Heart right ventricle (tissue), 16 donors: ENCODE data around the gene GK. TPM values are rescaled to one million over a fixed set of nuclear protein-coding genes. Genes with fewer than 3 reads are reported as not detected.
"Not testable (repeated sequence)": the region's sequence is repeated elsewhere in the genome, so short reads cannot be mapped to it uniquely, and the experiment has no call there.

Source experiments
- ATAC-seq, 8 donors: fragments of 200-7000 bp; cut with Tn5 transposase; one replicate each; pipeline ENCODE4 v1.9.1; 2020; ENCODE audit warnings: mild to moderate bottlenecking in 8 of 8, moderate library complexity in 8 of 8, moderate number of reproducible peaks in 1 of 8
- DNase-seq, 2 donors: peaks; one replicate each; pipeline ENCODE4 v3.0.0-alpha.2; 2020
- H3K27ac ChIP-seq, 10 donors: fragments of 200-600 bp; sonication (generic) in 2 of 10; one replicate each; pipeline versions ENCODE4 v1.5.0 to v1.8.0; 2020 to 2022; ENCODE audit warnings: mild to moderate bottlenecking in 3 of 10
- H3K27me3 ChIP-seq, 7 donors: fragments of 200-600 bp; one replicate each; pipeline ENCODE4 v1.8.0; 2021 to 2022; ENCODE audit warnings: mild to moderate bottlenecking in 2 of 7
- H3K36me3 ChIP-seq, 9 donors: fragments of 200-600 bp; sonication (generic) in 1 of 9; one replicate each; pipeline versions ENCODE4 v1.5.0 to v1.8.0; 2020 to 2022; ENCODE audit warnings: mild to moderate bottlenecking in 2 of 9
- H3K4me1 ChIP-seq, 9 donors: fragments of 200-600 bp; sonication (generic) in 1 of 9; one replicate each; pipeline versions ENCODE4 v1.5.0 to v1.8.0; 2020 to 2022; ENCODE audit warnings: mild to moderate bottlenecking in 4 of 9
- H3K4me3 ChIP-seq, 10 donors: fragments of 200-600 bp; sonication (generic) in 2 of 10; one replicate each; pipeline versions ENCODE4 v1.5.0 to v1.8.0; 2020 to 2022; ENCODE audit warnings: mild to moderate bottlenecking in 7 of 10, moderate library complexity in 2 of 10
- H3K9me3 ChIP-seq, 11 donors: fragments of 200-600 bp in 10 of 11; sonication (generic) in 2 of 11; one replicate each; pipeline versions ENCODE4 v1.5.0 to v1.8.0; 2013 to 2022; ENCODE audit warnings: mild to moderate bottlenecking in 2 of 11, control low read depth in 1 of 11, moderate library complexity in 1 of 11
- WGBS, 2 donors: extraction: QIAGEN DNeasy Blood & Tissue Kit; methylation state at CpG; one replicate each; pipeline ENCODE4 v1.1.7; 2013; ENCODE audit warnings: inconsistent platforms in 1 of 2; 5-methylcytosine and 5-hydroxymethylcytosine counted together
- intact Hi-C, 10 donors: fragments of 100-400 bp; cut with DNase I; formaldehyde crosslinking; loops; one replicate each; pipeline versions ENCODE4 v1.11.1 to v1.14.2; 2022
- polyA plus RNA-seq, 2 donors: library from polyadenylated mRNA; stranded (reverse); fragments of 200-250 nt; gene quantifications; one replicate each; pipeline ENCODE4 v1.2.3, GENCODE V29; 2013
- total RNA-seq, 10 donors: library from RNA; stranded (reverse); fragmentation: NEBNext Ultra II Directional in 3 of 10; extraction: Animal tissue kit (Norgen Biotek cat#: 25700) in 3 of 10; gene quantifications; one replicate each; pipeline versions ENCODE4 v1.2.1 to v1.2.4, GENCODE V29; 2021 to 2023
- TF ChIP-seq, protein P1 (sequence below), 9 donors: fragments of 200-600 bp; sonication (generic) in 2 of 9; IDR thresholded peaks; one replicate each; pipeline versions ENCODE4 v1.5.0 to v1.8.0; 2021 to 2022; ENCODE audit warnings: antibody characterized with exemption in 9 of 9, mild to moderate bottlenecking in 5 of 9, moderate library complexity in 1 of 9
- donor health status: Arrhythmogenic right ventricular cardiomyopathy.
- donor health status: ischemic (EF 13 %, LVEDD 7.1; RV severe dilation, severe dysfunction).
- donor health status: healthy with polysubstance abuse.
- donor health status: DM: no; HTN: yes; CAD: no.
- donor health status: DM: no; HTN: no; CAD: no.
- donor health status: ischemic (EF 25% LVEDD 6.9; RV normal size, moderate dysfunction).
- donor health status: ischemic (EF 25% LVEDD 5.7; RV mildly dilated, moderate dysfunction).
- donor health status: healthy.
- donor health status: DM: yes; HTN: yes; CAD: no.
- donor health status: Ischemic cardiomyopathy.
- donor health status: ischemic (EF 35%, LVEDD 5.7; RV mildly dilated, moderate dysfunction).
- donor health status: nonischemic (EF 11% LVEDD 7.7; RV severe dilation, severe dysfunction).
- donor health status: DM: yes; HTN: yes; CAD: no.
- donor health status: PGD.
- donor health status: ischemic (EF 29% LVEDD 5.4; RV normal size, mild dysfunction).
- donor health status: nonischemic (EF 23%, LVEDD 6.1; RV moderate dilation, normal function).

Gene GK
- total and polyA plus RNA-seq, 12 donors: 3.6 to 13.6 (median 9.6) TPM

DNA sequence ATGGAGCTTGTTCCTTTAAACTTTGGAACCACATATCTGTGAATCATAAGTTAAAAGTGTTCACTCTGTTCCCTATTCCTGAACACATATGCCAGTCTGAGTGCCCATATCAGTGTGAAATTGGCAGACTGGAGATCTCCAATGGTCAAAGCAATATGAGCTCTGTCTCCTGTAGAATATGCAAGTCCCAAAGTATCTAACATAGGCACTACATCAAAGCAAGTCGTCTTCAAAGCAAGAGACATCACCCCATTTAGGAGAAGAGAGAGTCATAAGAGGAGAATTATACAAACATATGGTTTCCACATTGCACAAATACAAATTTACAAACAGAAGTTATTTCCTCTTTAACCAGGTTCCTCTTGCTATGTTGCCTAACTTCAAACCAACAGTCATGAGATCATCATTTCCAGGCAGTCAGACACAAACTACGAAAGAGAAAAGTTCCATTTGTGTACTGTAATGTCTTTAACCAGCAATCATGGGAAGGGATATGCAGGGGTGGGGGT is 9.9 kb upstream of the GK start:
- Histone ChIP-seq H3K27me3 (no peaks in the 10 kb centered on the region), H3K4me1 (peaks cover 0 to 21% (median 0%) of the 10 kb centered on the region in 9 donors), H3K4me3 (no peak overlapping the region), H3K9me3 (peaks cover 0 to 3% (median 0%) of the 10 kb centered on the region in 11 donors), H3K36me3 (no peaks in the 10 kb centered on the region), H3K27ac (peak overlapping the region in 3 of 10 donors; percentile 16 to 89 (median 22))
- no peak for DNase-seq
- intact Hi-C loops: no loop called here
- ATAC-seq: peak in 6 of 8 donors; percentile 33 to 80 (median 58)
- 54 to 78% methylated on average over 2 of the region's 2 CpGs for WGBS, 2 donors
- TF ChIP-seq, protein P1, sequence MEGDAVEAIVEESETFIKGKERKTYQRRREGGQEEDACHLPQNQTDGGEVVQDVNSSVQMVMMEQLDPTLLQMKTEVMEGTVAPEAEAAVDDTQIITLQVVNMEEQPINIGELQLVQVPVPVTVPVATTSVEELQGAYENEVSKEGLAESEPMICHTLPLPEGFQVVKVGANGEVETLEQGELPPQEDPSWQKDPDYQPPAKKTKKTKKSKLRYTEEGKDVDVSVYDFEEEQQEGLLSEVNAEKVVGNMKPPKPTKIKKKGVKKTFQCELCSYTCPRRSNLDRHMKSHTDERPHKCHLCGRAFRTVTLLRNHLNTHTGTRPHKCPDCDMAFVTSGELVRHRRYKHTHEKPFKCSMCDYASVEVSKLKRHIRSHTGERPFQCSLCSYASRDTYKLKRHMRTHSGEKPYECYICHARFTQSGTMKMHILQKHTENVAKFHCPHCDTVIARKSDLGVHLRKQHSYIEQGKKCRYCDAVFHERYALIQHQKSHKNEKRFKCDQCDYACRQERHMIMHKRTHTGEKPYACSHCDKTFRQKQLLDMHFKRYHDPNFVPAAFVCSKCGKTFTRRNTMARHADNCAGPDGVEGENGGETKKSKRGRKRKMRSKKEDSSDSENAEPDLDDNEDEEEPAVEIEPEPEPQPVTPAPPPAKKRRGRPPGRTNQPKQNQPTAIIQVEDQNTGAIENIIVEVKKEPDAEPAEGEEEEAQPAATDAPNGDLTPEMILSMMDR (IDR thresholded peaks at IDR 0.05): no peak

DNA sequence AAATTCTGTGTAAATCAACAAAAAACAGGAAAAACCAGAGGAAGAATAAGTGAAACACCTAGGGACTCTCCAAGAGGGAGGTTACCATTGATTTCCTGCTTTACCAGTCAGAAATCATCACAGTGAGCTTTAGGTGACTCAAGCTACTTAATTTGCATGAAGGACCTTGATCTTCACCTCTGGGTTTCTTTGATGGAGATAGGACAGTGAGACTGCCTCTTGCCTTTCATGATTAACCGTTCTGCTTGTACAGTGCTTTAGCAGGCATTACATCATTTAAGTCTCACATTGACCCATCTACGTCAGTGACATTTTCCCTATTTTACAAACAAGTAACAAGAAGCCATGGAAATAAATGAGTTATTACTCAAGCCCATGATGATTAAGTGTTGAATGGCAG is 3.4 kb upstream of the GK start:
- TF ChIP-seq, protein P1 (IDR thresholded peaks at IDR 0.05): no peak
- Histone ChIP-seq H3K27me3 (no peaks in the 10 kb centered on the region), H3K9me3 (no peaks in the 10 kb centered on the region), H3K36me3 (no peaks in the 10 kb centered on the region), H3K27ac (no peak overlapping the region), H3K4me1 (peaks cover 0 to 7% (median under 1%) of the 10 kb centered on the region in 9 donors), H3K4me3 (no peak overlapping the region)
- 70 to 82% methylated on average over 2 of the region's 2 CpGs for WGBS, 2 donors
- DNase-seq (no peak), ATAC-seq (no peak)
- intact Hi-C loops: no loop called here

DNA sequence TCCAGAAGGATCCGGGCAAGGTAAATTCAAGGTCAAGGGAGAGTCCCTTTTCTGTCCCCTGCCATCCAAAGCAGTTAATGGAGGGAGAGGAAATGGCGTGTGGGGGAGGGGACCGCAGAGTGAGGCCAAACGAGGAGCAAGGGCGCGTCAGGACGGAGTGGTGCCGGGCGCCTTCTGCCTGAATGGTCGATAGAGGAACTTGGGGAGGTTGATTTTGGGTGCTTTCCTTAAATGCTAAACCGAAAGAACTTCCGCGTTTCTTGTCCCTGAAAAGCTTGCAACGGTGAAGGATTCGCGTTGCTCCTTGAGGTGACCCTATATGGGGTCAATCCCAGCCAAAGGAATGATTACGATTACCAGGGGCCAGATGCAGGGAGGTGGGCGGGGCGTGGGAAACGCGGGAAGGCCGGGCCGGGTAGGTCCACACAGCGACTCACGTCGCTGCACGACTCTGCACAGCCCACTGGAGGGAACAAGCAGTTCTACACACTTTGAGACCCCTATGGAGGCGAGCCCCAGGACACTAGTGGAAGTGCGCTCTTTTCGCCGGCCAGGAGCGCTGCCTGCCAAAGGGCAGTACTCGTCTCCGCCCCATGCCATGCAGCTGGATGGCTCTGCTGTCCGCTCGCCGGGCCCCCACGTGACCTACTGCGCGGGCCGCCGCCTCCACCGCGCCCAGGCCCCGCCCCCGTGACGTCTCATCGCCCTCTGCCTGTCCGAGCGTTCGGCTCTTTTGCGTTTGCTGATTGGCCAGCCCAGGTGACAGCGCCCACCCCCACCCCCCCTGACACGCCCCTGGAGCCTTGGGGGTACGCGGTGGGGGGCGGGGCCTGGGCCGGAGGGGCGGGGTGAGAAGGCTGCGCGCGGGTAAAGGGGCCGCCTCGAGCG is 452 bp upstream of the GK start:
- H3K4me1 ChIP-seq: peaks cover 0 to 11% (median 4%) of the 10 kb centered on the region in 9 donors
- H3K27me3 ChIP-seq: no peaks in the 10 kb centered on the region
- no peaks in the 10 kb centered on the region for H3K9me3 ChIP-seq
- 0 to 1% methylated on average over 31 to 65 of the region's 65 CpGs for WGBS, 2 donors
- H3K36me3 ChIP-seq: no peaks in the 10 kb centered on the region
- DNase-seq: peak; percentile 93
- H3K4me3 ChIP-seq: peak overlapping the region; percentile 38 to 76 (median 68)
- peak; percentile 96 to 99 (median 98) for ATAC-seq
- intact Hi-C loops: no loop called here
- TF ChIP-seq, protein P1 (IDR thresholded peaks at IDR 0.05): no peak
- peak overlapping the region in 9 of 10 donors; percentile 72 to 92 (median 81) for H3K27ac ChIP-seq

DNA sequence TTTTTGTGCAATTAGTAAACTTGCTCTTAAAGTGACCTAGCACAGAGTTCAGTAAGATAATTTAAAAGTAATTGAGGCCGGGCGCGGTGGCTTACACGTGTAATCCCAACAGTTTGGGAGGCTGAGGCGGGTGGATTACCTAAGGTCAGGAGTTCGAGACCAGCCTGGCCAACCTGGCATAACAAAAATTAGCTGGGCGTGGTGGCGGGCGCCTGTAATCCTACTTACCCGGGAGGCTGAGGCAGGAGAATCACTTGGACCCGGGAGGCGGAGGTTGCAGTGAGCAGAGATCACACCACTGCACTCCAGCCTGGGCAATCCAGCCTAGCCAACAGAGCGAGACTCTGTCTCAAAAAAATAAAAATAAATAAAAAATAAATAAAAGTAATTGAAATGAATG is 1.2 kb downstream of the GK start:
- H3K9me3 ChIP-seq, intact Hi-C loops, H3K36me3 ChIP-seq, DNase-seq, H3K27me3 ChIP-seq, ATAC-seq: not testable (repeated sequence)
- Histone ChIP-seq H3K27ac (peak overlapping the region in 6 of 10 donors; percentile 80 to 92 (median 83)), H3K4me1 (peaks cover 0 to 11% (median 4%) of the 10 kb centered on the region in 9 donors), H3K4me3 (peak overlapping the region in 9 of 10 donors; percentile 53 to 76 (median 69))
- 92 to 94% methylated on average over 13 of the region's 13 CpGs for WGBS, 2 donors
